Liver (tissue), 9 donors: ENCODE results near the gene MDM4. TPM values are rescaled to one million over a fixed set of nuclear protein-coding genes. Genes with fewer than 3 reads are reported as not detected.
"Not testable (repeated sequence)": the region's sequence is repeated elsewhere in the genome, so short reads cannot be mapped to it uniquely, and the experiment has no call there.

Source experiments
- DNase-seq: peaks from one replicate; pipeline ENCODE4 v3.0.0-alpha.2; 2017; ENCODE audit warnings: low spot score
- H3K27ac ChIP-seq, 2 donors: one replicate each; pipeline ENCODE4 v1.7.0; 2013; ENCODE audit warnings: inconsistent platforms in 2 of 2, low read length in 2 of 2, control low read depth in 1 of 2, low read depth in 1 of 2, mild to moderate bottlenecking in 1 of 2
- H3K27me3 ChIP-seq, 4 donors: one replicate each; pipeline versions ENCODE4 v1.6.1 to v1.7.0; 2013; ENCODE audit warnings: low read length in 3 of 4, inconsistent platforms in 1 of 4, mild to moderate bottlenecking in 1 of 4, moderate library complexity in 1 of 4; ENCODE audit not compliant: control insufficient read depth in 4 of 4, insufficient read depth in 4 of 4
- H3K36me3 ChIP-seq, 4 donors: one replicate each; pipeline versions ENCODE4 v1.6.1 to v1.7.0; 2013; ENCODE audit warnings: low read length in 3 of 4, mild to moderate bottlenecking in 3 of 4, low read depth in 1 of 4, moderate library complexity in 1 of 4; ENCODE audit not compliant: control insufficient read depth in 4 of 4, insufficient read depth in 3 of 4
- H3K4me1 ChIP-seq, 4 donors: one replicate each; pipeline versions ENCODE4 v1.6.1 to v1.7.0; 2013; ENCODE audit warnings: low read length in 3 of 4, mild to moderate bottlenecking in 3 of 4, moderate library complexity in 1 of 4; ENCODE audit not compliant: control insufficient read depth in 4 of 4, insufficient read depth in 4 of 4
- H3K4me3 ChIP-seq, 3 donors: one replicate each; pipeline versions ENCODE4 v1.6.1 to v1.7.0; 2013; ENCODE audit warnings: low read length in 3 of 3, control low read depth in 1 of 3, low read depth in 1 of 3, mild to moderate bottlenecking in 1 of 3
- H3K9ac ChIP-seq, 2 donors: one replicate each; pipeline ENCODE4 v1.7.0; 2013; ENCODE audit warnings: low read length in 2 of 2, mild to moderate bottlenecking in 2 of 2, moderate library complexity in 2 of 2, control low read depth in 1 of 2, low read depth in 1 of 2
- H3K9me3 ChIP-seq, 4 donors: one replicate each; pipeline versions ENCODE4 v1.6.1 to v1.7.0; 2013; ENCODE audit warnings: low read length in 3 of 4; ENCODE audit not compliant: control insufficient read depth in 4 of 4
- ATF3 ChIP-seq: IDR thresholded peaks from 2 replicates; pipeline ENCODE4 v1.6.1; 2016; ENCODE audit warnings: antibody characterized with exemption
- CTCF ChIP-seq: fragments of 150-350 bp; IDR thresholded peaks from 2 replicates; pipeline ENCODE4 v1.5.1; 2017; ENCODE audit warnings: improper control_type of control experiment, low read depth, low read length; ENCODE audit not compliant: missing input control
- EGR1 ChIP-seq, 2 donors: IDR thresholded peaks; 2 replicates each; pipeline ENCODE4 v1.6.1; 2016 to 2018; ENCODE audit warnings: antibody characterized with exemption in 2 of 2, low read depth in 2 of 2
- GABPA ChIP-seq, 2 donors: IDR thresholded peaks in 1 of 2; conservative IDR thresholded peaks in 1 of 2; 2 replicates each; pipeline ENCODE4 v1.6.1; 2016; ENCODE audit warnings: antibody characterized with exemption in 2 of 2, mild to moderate bottlenecking in 1 of 2, moderate library complexity in 1 of 2
- JUND ChIP-seq, 2 donors: IDR thresholded peaks; 2 replicates each; pipeline ENCODE4 v1.6.1; 2016; ENCODE audit warnings: antibody characterized with exemption in 2 of 2
- NR2F2 ChIP-seq: IDR thresholded peaks from 2 replicates; pipeline ENCODE4 v1.6.1; 2016; ENCODE audit warnings: antibody characterized with exemption
- RAD21 ChIP-seq, 2 donors: IDR thresholded peaks; 2 replicates each; pipeline ENCODE4 v1.6.1; 2016; ENCODE audit warnings: antibody characterized with exemption in 2 of 2, mild to moderate bottlenecking in 2 of 2
- SP1 ChIP-seq: IDR thresholded peaks from 2 replicates; pipeline ENCODE4 v1.6.1; 2018; ENCODE audit warnings: antibody characterized with exemption, mild to moderate bottlenecking
- TAF1 ChIP-seq: conservative IDR thresholded peaks from 2 replicates; pipeline ENCODE4 v1.6.1; 2016; ENCODE audit warnings: antibody characterized with exemption, mild to moderate bottlenecking
- YY1 ChIP-seq: IDR thresholded peaks from 2 replicates; pipeline ENCODE4 v1.6.1; 2016; ENCODE audit warnings: antibody characterized with exemption, mild to moderate bottlenecking
- ZBTB33 ChIP-seq: IDR thresholded peaks from 2 replicates; pipeline ENCODE4 v1.6.1; 2016; ENCODE audit warnings: antibody characterized with exemption
- WGBS: extraction: QIAGEN DNeasy Blood & Tissue Kit; methylation state at CpG from one replicate; pipeline ENCODE4 v1.1.7; 2013; 5-methylcytosine and 5-hydroxymethylcytosine counted together
- polyA plus RNA-seq, 2 donors: library from polyadenylated mRNA; stranded (reverse) in 1 of 2; unstranded in 1 of 2; fragments of 200-250 nt in 1 of 2; fragments of >200 nt in 1 of 2; fragmentation: Nextera tagmentation in 1 of 2; extraction: Ambion mirVana in 1 of 2; gene quantifications; one replicate each; pipeline versions ENCODE4 v1.2.1 to v1.2.3, GENCODE V29; 2013 to 2015
- total RNA-seq, 2 donors: library from RNA; depleted of rRNA; stranded (reverse); fragments of >200 nt; gene quantifications; one replicate each; pipeline ENCODE4 v1.2.3, GENCODE V29; 2014
- TF ChIP-seq, protein P1 (sequence below): IDR thresholded peaks from 2 replicates; pipeline ENCODE4 v1.6.1; 2016; ENCODE audit warnings: antibody characterized with exemption, mild to moderate bottlenecking
- donor health status: healthy.
- donor health status: healthy.
- donor health status: healthy.
- donor health status: healthy.
- donor health status: healthy.

The MDM4 gene
- total and polyA plus RNA-seq, 4 donors = 1.4 to 56.5 (median 21.6) TPM

DNA sequence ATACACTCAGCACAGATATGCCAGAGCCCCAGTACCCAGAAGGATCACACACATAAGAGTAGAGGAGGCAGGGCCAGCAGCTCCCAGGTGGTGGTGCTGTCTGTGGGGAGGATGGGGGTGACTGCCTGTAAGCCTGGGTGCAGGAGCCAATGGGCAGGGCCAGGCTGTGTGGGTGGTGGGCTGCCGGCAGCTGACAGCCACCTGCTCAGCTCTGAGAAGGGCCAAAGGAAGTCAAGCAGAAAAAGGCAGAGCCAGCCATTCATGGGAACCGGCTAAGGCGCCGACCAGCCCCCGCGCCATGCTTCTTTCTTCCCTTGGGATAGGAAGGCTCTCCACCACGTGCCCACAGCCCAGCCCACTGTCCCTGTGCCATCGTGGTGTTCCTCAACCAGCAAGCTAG is 35.7 kb upstream of the MDM4 start:
- Histone ChIP-seq H3K4me3 (no peak overlapping the region), H3K9me3 (no peaks in the 10 kb centered on the region), H3K36me3 (no peaks in the 10 kb centered on the region), H3K9ac (no peak overlapping the region), H3K27ac (peak overlapping the region in 1 of 2 donors; percentile 16), H3K4me1 (peaks cover 4 to 47% (median 13%) of the 10 kb centered on the region in 4 donors), H3K27me3 (no peaks in the 10 kb centered on the region)
- no peak for DNase-seq
- WGBS = 90% methylated on average over 8 of the region's 8 CpGs
- TF ChIP-seq SP1 (no peak), ZBTB33 (no peak)

- Histone ChIP-seq H3K36me3 (no peaks in the 10 kb centered on the region), H3K27me3 (no peaks in the 10 kb centered on the region), H3K4me3 (no peak overlapping the region), H3K4me1 (peaks cover 0 to 26% (median 0%) of the 10 kb centered on the region in 4 donors), H3K9me3 (no peaks in the 10 kb centered on the region), H3K9ac (no peak overlapping the region), H3K27ac (peak overlapping the region in 1 of 2 donors; percentile 23)
- WGBS = 82% methylated on average over 7 of the region's 7 CpGs
- DNase-seq = no peak
- no peak for TF ChIP-seq RAD21 (IDR thresholded peaks at IDR 0.05)
- no peak for TF ChIP-seq EGR1 (IDR thresholded peaks at IDR 0.05; ENCODE audit: low read depth in 2 of 2)
- no peak for TF ChIP-seq GABPA (IDR thresholded peaks at IDR 0.05 in 1 of 2, conservative IDR thresholded peaks at IDR 0.05 in 1 of 2)
Observed at GRCh38 chr1:204483791-204484190, 32.4 kb upstream of the MDM4 start.

- WGBS = 68% methylated on average over 9 of the region's 9 CpGs
- not testable (repeated sequence) for H3K9ac ChIP-seq, H3K27ac ChIP-seq, H3K36me3 ChIP-seq, DNase-seq, H3K4me3 ChIP-seq, H3K9me3 ChIP-seq, H3K27me3 ChIP-seq
- peaks cover 0 to 20% (median 0%) of the 10 kb centered on the region in 4 donors for H3K4me1 ChIP-seq
- peak; percentile 15 for TF ChIP-seq SP1
Observed at GRCh38 chr1:204486513-204487255, 29.5 kb upstream of the MDM4 start.

- no peak overlapping the region for H3K27ac ChIP-seq
- H3K9me3 ChIP-seq = no peaks in the 10 kb centered on the region
- no peak overlapping the region for H3K4me3 ChIP-seq
- H3K36me3 ChIP-seq = peaks cover 0 to 6% (median 0%) of the 10 kb centered on the region in 4 donors
- TF ChIP-seq ATF3 (no peak), JUND (IDR thresholded peaks at IDR 0.05) (no peak), YY1 (no peak), EGR1 (IDR thresholded peaks at IDR 0.05; ENCODE audit: low read depth in 2 of 2) (no peak), TAF1 (no peak), CTCF (no peak), GABPA (IDR thresholded peaks at IDR 0.05 in 1 of 2, conservative IDR thresholded peaks at IDR 0.05 in 1 of 2) (no peak), NR2F2 (no peak)
- TF ChIP-seq, protein P1, sequence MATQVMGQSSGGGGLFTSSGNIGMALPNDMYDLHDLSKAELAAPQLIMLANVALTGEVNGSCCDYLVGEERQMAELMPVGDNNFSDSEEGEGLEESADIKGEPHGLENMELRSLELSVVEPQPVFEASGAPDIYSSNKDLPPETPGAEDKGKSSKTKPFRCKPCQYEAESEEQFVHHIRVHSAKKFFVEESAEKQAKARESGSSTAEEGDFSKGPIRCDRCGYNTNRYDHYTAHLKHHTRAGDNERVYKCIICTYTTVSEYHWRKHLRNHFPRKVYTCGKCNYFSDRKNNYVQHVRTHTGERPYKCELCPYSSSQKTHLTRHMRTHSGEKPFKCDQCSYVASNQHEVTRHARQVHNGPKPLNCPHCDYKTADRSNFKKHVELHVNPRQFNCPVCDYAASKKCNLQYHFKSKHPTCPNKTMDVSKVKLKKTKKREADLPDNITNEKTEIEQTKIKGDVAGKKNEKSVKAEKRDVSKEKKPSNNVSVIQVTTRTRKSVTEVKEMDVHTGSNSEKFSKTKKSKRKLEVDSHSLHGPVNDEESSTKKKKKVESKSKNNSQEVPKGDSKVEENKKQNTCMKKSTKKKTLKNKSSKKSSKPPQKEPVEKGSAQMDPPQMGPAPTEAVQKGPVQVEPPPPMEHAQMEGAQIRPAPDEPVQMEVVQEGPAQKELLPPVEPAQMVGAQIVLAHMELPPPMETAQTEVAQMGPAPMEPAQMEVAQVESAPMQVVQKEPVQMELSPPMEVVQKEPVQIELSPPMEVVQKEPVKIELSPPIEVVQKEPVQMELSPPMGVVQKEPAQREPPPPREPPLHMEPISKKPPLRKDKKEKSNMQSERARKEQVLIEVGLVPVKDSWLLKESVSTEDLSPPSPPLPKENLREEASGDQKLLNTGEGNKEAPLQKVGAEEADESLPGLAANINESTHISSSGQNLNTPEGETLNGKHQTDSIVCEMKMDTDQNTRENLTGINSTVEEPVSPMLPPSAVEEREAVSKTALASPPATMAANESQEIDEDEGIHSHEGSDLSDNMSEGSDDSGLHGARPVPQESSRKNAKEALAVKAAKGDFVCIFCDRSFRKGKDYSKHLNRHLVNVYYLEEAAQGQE = no peak
- peaks cover 0 to 18% (median under 1%) of the 10 kb centered on the region in 4 donors for H3K4me1 ChIP-seq
- H3K27me3 ChIP-seq = no peaks in the 10 kb centered on the region
- no peak for DNase-seq
- WGBS = 87% methylated on average over 5 of the region's 5 CpGs
- H3K9ac ChIP-seq = no peak overlapping the region
Observed at GRCh38 chr1:204487256-204487615, 29.0 kb upstream of the MDM4 start.
